ENCODE results near the gene ITK. TPM values are rescaled to one million over a fixed set of nuclear protein-coding genes. Genes with fewer than 3 reads are reported as not detected.

The ITK gene
- total and polyA plus RNA-seq, 2 donors from 2014 or later, result 0.11 to 14.0 TPM

DNA sequence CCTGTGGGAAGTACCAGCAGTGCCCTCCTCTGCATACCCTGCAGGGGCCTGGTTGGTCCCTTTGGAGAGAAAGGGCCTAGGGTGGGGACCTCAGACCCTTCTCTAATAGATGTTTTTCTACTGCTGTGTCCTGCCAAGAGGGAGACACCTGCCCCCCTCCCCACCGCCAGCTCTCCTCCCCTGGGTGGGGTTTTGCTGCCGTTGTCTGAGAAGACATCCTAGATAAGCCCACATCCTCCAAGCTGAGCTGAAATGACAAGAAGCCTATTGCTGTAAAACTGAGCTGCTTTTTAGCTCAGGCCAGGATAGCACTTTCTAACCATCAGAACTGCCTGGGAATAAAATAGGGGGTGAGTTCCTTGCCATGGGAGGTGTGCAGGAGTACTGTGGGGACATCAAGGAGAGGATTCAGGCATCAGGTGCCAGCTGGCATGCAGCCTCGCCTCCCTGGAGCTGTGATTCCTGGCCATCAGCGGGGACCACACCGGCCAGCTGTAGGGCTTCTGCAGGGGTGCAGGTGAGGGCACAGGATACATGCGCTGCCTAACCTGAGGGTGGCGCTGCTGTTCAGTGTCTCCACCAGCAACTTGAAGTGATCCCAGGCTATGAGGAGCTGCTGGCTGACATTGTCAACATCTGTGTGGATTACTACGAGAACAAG lies 123.2 kb downstream of the ITK start:
- Histone ChIP-seq H3K27ac (ENCODE audit: low read depth in 2 of 2, low read length in 2 of 2) (peak overlapping the region; percentile 14 to 16), H3K4me1 (ENCODE audit: control insufficient read depth in 2 of 3, insufficient read depth in 2 of 3, low read depth in 1 of 3, low read length in 3 of 3) (peaks cover 0 to 17% (median 14%) of the 10 kb centered on the region in 3 donors), H3K9me3 (ENCODE audit: control insufficient read depth in 2 of 3, insufficient read depth in 1 of 3, low read length in 3 of 3) (no peaks in the 10 kb centered on the region), H3K36me3 (ENCODE audit: control insufficient read depth in 2 of 3, insufficient read depth in 3 of 3, low read length in 3 of 3) (peaks cover 0 to 45% (median 18%) of the 10 kb centered on the region in 3 donors), H3K9ac (ENCODE audit: low read length in 3 of 3) (no peak overlapping the region), H3K27me3 (ENCODE audit: control insufficient read depth, insufficient read depth, low read length) (no peaks in the 10 kb centered on the region), H3K4me3 (ENCODE audit: low read length in 3 of 3) (no peak overlapping the region)
- FAIRE-seq (no peak), DNase-seq (no peak)
- TF ChIP-seq, protein P1, sequence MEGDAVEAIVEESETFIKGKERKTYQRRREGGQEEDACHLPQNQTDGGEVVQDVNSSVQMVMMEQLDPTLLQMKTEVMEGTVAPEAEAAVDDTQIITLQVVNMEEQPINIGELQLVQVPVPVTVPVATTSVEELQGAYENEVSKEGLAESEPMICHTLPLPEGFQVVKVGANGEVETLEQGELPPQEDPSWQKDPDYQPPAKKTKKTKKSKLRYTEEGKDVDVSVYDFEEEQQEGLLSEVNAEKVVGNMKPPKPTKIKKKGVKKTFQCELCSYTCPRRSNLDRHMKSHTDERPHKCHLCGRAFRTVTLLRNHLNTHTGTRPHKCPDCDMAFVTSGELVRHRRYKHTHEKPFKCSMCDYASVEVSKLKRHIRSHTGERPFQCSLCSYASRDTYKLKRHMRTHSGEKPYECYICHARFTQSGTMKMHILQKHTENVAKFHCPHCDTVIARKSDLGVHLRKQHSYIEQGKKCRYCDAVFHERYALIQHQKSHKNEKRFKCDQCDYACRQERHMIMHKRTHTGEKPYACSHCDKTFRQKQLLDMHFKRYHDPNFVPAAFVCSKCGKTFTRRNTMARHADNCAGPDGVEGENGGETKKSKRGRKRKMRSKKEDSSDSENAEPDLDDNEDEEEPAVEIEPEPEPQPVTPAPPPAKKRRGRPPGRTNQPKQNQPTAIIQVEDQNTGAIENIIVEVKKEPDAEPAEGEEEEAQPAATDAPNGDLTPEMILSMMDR (IDR thresholded peaks at IDR 0.05; ENCODE audit: borderline replicate concordance, extremely low read depth, insufficient read depth), result peak; percentile 32
- intact Hi-C loops (cut with DNase I), result no loop called here

Other genes starting within 250 kb of the ITK start
- 8.0 TPM for gene TIMD4, start 217.6 kb upstream of the ITK start, total RNA-seq
- 2.3 TPM for gene TIMD4, start 217.6 kb upstream of the ITK start, polyA plus RNA-seq (ENCODE audit: insufficient read depth, low read depth, low replicate concordance)
- 114 TPM for gene HAVCR1, start 121.7 kb upstream of the ITK start, total RNA-seq
- gene HAVCR1, start 121.7 kb upstream of the ITK start, polyA plus RNA-seq (ENCODE audit: insufficient read depth, low read depth, low replicate concordance), result 0.65 TPM
- 14.6 TPM for gene HAVCR2, start 71.8 kb upstream of the ITK start, total RNA-seq
- 17.5 TPM for gene HAVCR2, start 71.8 kb upstream of the ITK start, polyA plus RNA-seq (ENCODE audit: insufficient read depth, low read depth, low replicate concordance)
- 18.2 TPM for gene MED7, start 38.0 kb upstream of the ITK start, total RNA-seq
- gene MED7, start 38.0 kb upstream of the ITK start, polyA plus RNA-seq (ENCODE audit: insufficient read depth, low read depth, low replicate concordance), result 28.6 TPM
- not detected for gene GARIN3, start 14.6 kb upstream of the ITK start, total RNA-seq
- not detected for gene GARIN3, start 14.6 kb upstream of the ITK start, polyA plus RNA-seq (ENCODE audit: insufficient read depth, low read depth, low replicate concordance)
- 128 TPM for gene CYFIP2, start 85.3 kb downstream of the ITK start, total RNA-seq
- 217 TPM for gene CYFIP2, start 85.3 kb downstream of the ITK start, polyA plus RNA-seq (ENCODE audit: insufficient read depth, low read depth, low replicate concordance)